Astrocyte (in vitro differentiated cells and primary cell): ENCODE results near the gene CCDC89. TPM values are rescaled to one million over a fixed set of nuclear protein-coding genes. Genes with fewer than 3 reads are reported as not detected.

Experiments used
- DNase-seq: peaks from one replicate; pipeline ENCODE4 v3.0.0-alpha.2; 2010; ENCODE audit warnings: low read depth
- FAIRE-seq: peaks from 2 replicates; lab custom pipeline; 2011; peaks lifted over from hg19 to GRCh38; lab: Jason Lieb, UNC
- H2AFZ ChIP-seq: 2 replicates; pipeline ENCODE4 v1.6.0; 2012; ENCODE audit warnings: low read depth, low read length, inconsistent platforms
- H3K27ac ChIP-seq: 2 replicates; pipeline ENCODE4 v1.5.1; 2011; ENCODE audit warnings: low read depth, low read length, inconsistent platforms
- H3K27me3 ChIP-seq: 2 replicates; pipeline ENCODE4 v1.6.0; 2011; ENCODE audit warnings: low read length, inconsistent platforms; ENCODE audit not compliant: insufficient read depth
- H3K36me3 ChIP-seq: 2 replicates; pipeline ENCODE4 v1.5.1; 2011; ENCODE audit warnings: low read length, inconsistent platforms; ENCODE audit not compliant: insufficient read depth
- H3K4me1 ChIP-seq: 2 replicates; pipeline ENCODE4 v1.5.1; 2011; ENCODE audit warnings: low read length, inconsistent platforms; ENCODE audit not compliant: insufficient read depth
- H3K4me2 ChIP-seq: 2 replicates; pipeline ENCODE4 v1.6.0; 2012; ENCODE audit warnings: low read length, inconsistent platforms
- H3K4me3 ChIP-seq: 2 replicates; pipeline ENCODE4 v1.5.1; 2011; ENCODE audit warnings: low read depth, mild to moderate bottlenecking, low read length, inconsistent platforms; ENCODE audit not compliant: insufficient read depth
- H3K79me2 ChIP-seq: 2 replicates; pipeline ENCODE4 v1.6.0; 2012; ENCODE audit warnings: mild to moderate bottlenecking, low read length, inconsistent platforms; ENCODE audit not compliant: insufficient read depth
- H3K9ac ChIP-seq: 2 replicates; pipeline ENCODE4 v1.6.0; 2012; ENCODE audit warnings: mild to moderate bottlenecking, low read length, inconsistent platforms
- H3K9me3 ChIP-seq: 2 replicates; pipeline ENCODE4 v1.5.1; 2012; ENCODE audit warnings: low read depth, mild to moderate bottlenecking, low read length, inconsistent platforms; ENCODE audit not compliant: insufficient read depth
- H4K20me1 ChIP-seq: 2 replicates; pipeline ENCODE4 v1.6.0; 2012; ENCODE audit warnings: low read length, inconsistent platforms; ENCODE audit not compliant: insufficient read depth
- H3K27ac Mint-ChIP-seq: one replicate; pipeline ENCODE4 v1.8.0; 2021; ENCODE audit warnings: mild to moderate bottlenecking, mixed read lengths; ENCODE audit not compliant: unreplicated experiment
- H3K27me3 Mint-ChIP-seq: one replicate; pipeline ENCODE4 v1.8.0; 2021; ENCODE audit warnings: low read depth, mixed read lengths; ENCODE audit not compliant: unreplicated experiment
- H3K36me3 Mint-ChIP-seq: one replicate; pipeline ENCODE4 v1.8.0; 2021; ENCODE audit warnings: low read depth, mixed read lengths; ENCODE audit not compliant: unreplicated experiment
- H3K4me1 Mint-ChIP-seq: one replicate; pipeline ENCODE4 v1.8.0; 2021; ENCODE audit warnings: low read depth, mixed read lengths; ENCODE audit not compliant: unreplicated experiment
- H3K4me3 Mint-ChIP-seq: one replicate; pipeline ENCODE4 v1.8.0; 2021; ENCODE audit warnings: mild to moderate bottlenecking, moderate library complexity, mixed read lengths; ENCODE audit not compliant: unreplicated experiment
- H3K9me3 Mint-ChIP-seq: one replicate; pipeline ENCODE4 v1.8.0; 2021; ENCODE audit warnings: mild to moderate bottlenecking, mixed read lengths; ENCODE audit not compliant: unreplicated experiment
- CTCF ChIP-seq: IDR thresholded peaks from 2 replicates; pipeline ENCODE4 v1.5.1; 2011; ENCODE audit warnings: low read depth, mild to moderate bottlenecking, inconsistent platforms, low read length, moderate library complexity; ENCODE audit not compliant: insufficient read depth
- EZH2 ChIP-seq: IDR thresholded peaks from 2 replicates; pipeline ENCODE4 v1.6.1; 2012; ENCODE audit warnings: mild to moderate bottlenecking, low read length, inconsistent platforms; ENCODE audit not compliant: insufficient read depth
- total RNA-seq: library from RNA; stranded (reverse); gene quantifications from 2 replicates; pipeline ENCODE4 v1.2.1, GENCODE V29; 2021

Gene CCDC89
- total RNA-seq, 1 donor from 2014 or later, result 0.30 TPM

DNA sequence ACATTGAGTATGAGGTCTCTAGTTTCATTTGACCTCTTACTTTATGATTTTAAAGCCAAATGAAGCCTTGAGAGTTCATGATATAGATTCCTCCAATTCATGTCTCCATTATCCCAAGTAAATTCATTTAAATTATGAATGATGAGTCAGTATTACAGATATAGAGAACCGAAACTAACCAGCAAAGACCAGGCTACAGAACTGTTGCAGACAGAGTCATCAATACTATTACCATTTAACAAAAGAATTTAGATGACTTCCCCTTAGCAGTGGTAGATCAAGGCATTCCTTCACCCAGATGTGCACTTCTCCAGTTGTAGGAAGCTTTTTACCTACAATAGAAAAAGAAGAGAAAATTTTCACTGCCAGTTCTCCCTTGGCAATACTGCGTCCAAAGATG, 11.8 kb upstream of the CCDC89 start:
- Histone ChIP-seq H3K4me2 (no peak overlapping the region), H2AFZ (no peak overlapping the region), H4K20me1 (no peaks in the 10 kb centered on the region), H3K36me3 (no peaks in the 10 kb centered on the region), H3K4me3 (no peak overlapping the region), H3K27ac (no peak overlapping the region), H3K4me1 (no peaks in the 10 kb centered on the region), H3K27me3 (no peaks in the 10 kb centered on the region), H3K9me3 (no peaks in the 10 kb centered on the region), H3K79me2 (no peaks in the 10 kb centered on the region), H3K9ac (no peak overlapping the region)
- Mint-ChIP-seq H3K4me3 (no peak overlapping the region), H3K36me3 (peaks cover 12% of the 10 kb centered on the region), H3K9me3 (peaks cover 2% of the 10 kb centered on the region), H3K4me1 (peaks cover 5% of the 10 kb centered on the region), H3K27ac (no peak overlapping the region), H3K27me3 (no peaks in the 10 kb centered on the region)
- FAIRE-seq (no peak), DNase-seq (no peak)
- TF ChIP-seq CTCF (no peak), EZH2 (no peak)

DNA sequence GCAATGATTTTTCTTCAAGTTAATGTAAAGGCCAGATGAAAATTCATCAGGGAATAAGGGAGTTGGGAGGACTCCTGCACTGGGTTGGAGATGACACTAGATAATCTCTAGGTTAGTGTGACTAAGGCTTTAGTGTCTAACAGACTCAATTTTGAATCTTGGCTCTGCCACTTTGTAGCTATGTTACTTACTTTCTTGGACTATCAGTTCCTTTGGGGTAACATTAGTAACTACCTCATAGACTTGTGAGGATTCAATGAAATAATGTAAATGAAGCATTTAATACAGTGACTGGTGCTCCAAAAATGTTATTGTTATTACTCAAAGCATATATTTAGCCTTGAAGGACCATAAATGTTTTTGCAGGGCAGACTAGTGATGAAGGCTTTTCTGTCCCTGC, 9.6 kb upstream of the CCDC89 start:
- DNase-seq (no peak), FAIRE-seq (no peak)
- Mint-ChIP-seq H3K27me3 (no peaks in the 10 kb centered on the region), H3K36me3 (peaks cover 21% of the 10 kb centered on the region), H3K4me3 (no peak overlapping the region), H3K9me3 (peaks cover 2% of the 10 kb centered on the region), H3K27ac (no peak overlapping the region), H3K4me1 (peaks cover 5% of the 10 kb centered on the region)
- Histone ChIP-seq H3K4me3 (no peak overlapping the region), H3K4me2 (peak overlapping the region; percentile 5), H3K9ac (no peak overlapping the region), H3K27me3 (no peaks in the 10 kb centered on the region), H3K9me3 (no peaks in the 10 kb centered on the region), H3K79me2 (no peaks in the 10 kb centered on the region), H2AFZ (no peak overlapping the region), H4K20me1 (no peaks in the 10 kb centered on the region), H3K27ac (peak overlapping the region; percentile 16), H3K4me1 (no peaks in the 10 kb centered on the region), H3K36me3 (no peaks in the 10 kb centered on the region)
- TF ChIP-seq CTCF (no peak), EZH2 (no peak)

DNA sequence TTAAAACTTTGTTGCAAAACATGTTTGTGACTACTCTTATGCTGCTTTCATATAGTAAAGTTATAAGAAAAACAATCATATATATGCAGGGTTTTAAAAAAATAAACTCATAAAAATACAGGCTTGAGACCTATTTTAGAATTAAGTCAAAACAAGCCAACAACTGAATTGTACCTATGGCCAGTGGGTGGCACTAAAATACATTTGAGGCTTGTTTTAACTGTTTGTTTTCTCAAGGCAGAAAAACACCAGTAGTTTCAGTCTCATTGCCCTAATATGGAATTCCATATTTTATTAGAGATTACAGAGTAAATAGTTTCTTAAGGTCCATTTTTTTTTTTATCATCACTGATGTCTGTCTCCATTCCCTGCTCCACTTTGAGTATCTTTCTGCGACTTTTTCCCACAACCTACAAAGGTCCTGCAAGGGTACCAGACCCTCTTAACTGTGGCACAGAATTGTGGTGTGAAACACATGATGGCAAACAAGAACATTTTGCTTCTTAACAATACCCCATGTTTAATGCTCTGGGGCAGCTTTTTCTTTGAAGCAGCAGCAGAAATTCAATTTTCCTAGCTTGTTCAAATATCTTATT, 8.5 kb upstream of the CCDC89 start:
- H3K27ac ChIP-seq, result no peak overlapping the region
- no peaks in the 10 kb centered on the region for H3K27me3 Mint-ChIP-seq

More for the DNA sequence above, 8.5 kb upstream of the CCDC89 start:
- Histone ChIP-seq H3K4me2 (no peak overlapping the region), H3K9ac (no peak overlapping the region), H3K36me3 (no peaks in the 10 kb centered on the region), H3K9me3 (no peaks in the 10 kb centered on the region), H3K27me3 (no peaks in the 10 kb centered on the region), H2AFZ (no peak overlapping the region), H3K4me1 (no peaks in the 10 kb centered on the region), H4K20me1 (no peaks in the 10 kb centered on the region), H3K4me3 (no peak overlapping the region), H3K79me2 (no peaks in the 10 kb centered on the region)
- FAIRE-seq (no peak), DNase-seq (peak; percentile 38)
- H3K4me1 Mint-ChIP-seq, result peaks cover 5% of the 10 kb centered on the region
- H3K27ac Mint-ChIP-seq, result no peak overlapping the region
- peaks cover 21% of the 10 kb centered on the region for H3K36me3 Mint-ChIP-seq
- H3K4me3 Mint-ChIP-seq, result no peak overlapping the region
- H3K9me3 Mint-ChIP-seq, result peaks cover under 1% of the 10 kb centered on the region
- TF ChIP-seq EZH2 (no peak), CTCF (peak; percentile 49)
